GM12878 (cell line): Measurements from ENCODE around the gene MMEL1.

Experiments
- BACH1 ChIP-seq: fragments of 450-650 bp; IDR thresholded peaks from 2 replicates; pipeline ENCODE4 v1.6.1; 2017; ENCODE audit warnings: mild to moderate bottlenecking, borderline replicate concordance
- BCL11A ChIP-seq: IDR thresholded peaks from 2 replicates; pipeline ENCODE4 v1.6.1; 2011; ENCODE audit warnings: low read depth, low read length
- CREB1 ChIP-seq: IDR thresholded peaks from 2 replicates; pipeline ENCODE4 v1.6.1; 2012; ENCODE audit warnings: low read depth, mild to moderate bottlenecking, inconsistent platforms
- POLR2A ChIP-seq: IDR thresholded peaks from 2 replicates; pipeline ENCODE4 v1.6.1; 2011; ENCODE audit warnings: low read depth, mild to moderate bottlenecking, low read length
- TCF12 ChIP-seq: IDR thresholded peaks from 2 replicates; pipeline ENCODE4 v1.6.1; 2011; ENCODE audit warnings: low read depth, mild to moderate bottlenecking, low read length
- YBX1 ChIP-seq: fragments of 450-650 bp; IDR thresholded peaks from 2 replicates; pipeline ENCODE4 v1.6.1; 2016; ENCODE audit warnings: antibody characterized with exemption
- TF ChIP-seq, protein P1 (sequence below), 3 experiments: IDR thresholded peaks in 2 of 3; conservative IDR thresholded peaks in 1 of 3; 2 replicates each; pipeline ENCODE4 v1.5.1; 2011; ENCODE audit warnings: low read depth in 3 of 3, low read length in 3 of 3, mild to moderate bottlenecking in 3 of 3, control low read depth in 2 of 3, moderate library complexity in 2 of 3, inconsistent platforms in 1 of 3, mixed read lengths in 1 of 3; ENCODE audit not compliant: control insufficient read depth in 2 of 3, insufficient read depth in 1 of 3; ENCODE audit errors: extremely low read depth in 1 of 3

DNA sequence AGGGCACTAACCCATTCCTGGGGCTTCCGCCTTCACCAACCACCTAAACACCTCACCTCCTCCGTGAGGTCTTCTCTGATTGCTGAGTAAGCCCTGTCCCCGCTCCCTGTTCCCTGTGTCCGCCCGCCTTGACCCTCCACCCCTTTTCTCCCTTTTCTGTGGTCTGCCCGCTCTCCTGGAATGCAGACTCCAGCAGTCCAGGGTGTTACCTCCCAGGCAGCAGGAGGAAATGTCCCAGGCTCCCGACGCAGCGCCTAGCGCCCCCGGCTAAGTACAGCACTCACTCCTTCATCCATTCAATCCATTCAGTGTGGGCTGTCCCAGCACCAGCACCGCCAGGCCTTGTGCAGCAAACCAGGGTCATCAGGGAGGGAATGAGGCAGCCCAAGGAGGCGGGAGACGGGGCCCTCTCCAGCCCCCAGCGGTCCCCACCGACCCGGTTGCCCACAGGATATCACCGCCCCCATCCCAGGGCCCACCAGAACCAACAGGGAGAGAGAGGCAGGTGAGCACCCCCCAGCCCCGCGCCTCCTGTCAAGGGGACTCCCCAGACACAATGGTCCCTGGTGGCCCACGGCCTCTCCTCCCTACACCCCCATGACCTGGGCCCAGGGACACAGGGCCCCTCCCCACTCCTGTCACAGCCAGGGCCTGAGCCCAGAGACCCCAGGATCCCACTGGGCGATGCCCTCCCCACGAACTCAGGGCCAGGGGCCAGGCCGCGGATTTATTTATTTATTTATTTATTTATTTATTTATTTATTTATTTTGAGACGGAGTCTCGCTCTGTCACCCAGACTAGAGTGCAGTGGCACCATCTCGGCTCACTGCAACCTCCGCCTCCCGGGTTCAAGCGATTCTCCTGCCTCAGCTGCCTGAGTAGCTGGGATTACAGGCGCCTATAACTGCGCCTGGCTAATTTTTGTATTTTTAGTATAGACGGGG lies 66.4 kb downstream of the MMEL1 start:
- no peak for TF ChIP-seq YBX1
- no peak for TF ChIP-seq CREB1
- no peak for TF ChIP-seq BACH1
- TF ChIP-seq POLR2A, result 0 out of 2 replicates have a peak, but pooled peaks have one; percentile 35
- TF ChIP-seq, protein P1, sequence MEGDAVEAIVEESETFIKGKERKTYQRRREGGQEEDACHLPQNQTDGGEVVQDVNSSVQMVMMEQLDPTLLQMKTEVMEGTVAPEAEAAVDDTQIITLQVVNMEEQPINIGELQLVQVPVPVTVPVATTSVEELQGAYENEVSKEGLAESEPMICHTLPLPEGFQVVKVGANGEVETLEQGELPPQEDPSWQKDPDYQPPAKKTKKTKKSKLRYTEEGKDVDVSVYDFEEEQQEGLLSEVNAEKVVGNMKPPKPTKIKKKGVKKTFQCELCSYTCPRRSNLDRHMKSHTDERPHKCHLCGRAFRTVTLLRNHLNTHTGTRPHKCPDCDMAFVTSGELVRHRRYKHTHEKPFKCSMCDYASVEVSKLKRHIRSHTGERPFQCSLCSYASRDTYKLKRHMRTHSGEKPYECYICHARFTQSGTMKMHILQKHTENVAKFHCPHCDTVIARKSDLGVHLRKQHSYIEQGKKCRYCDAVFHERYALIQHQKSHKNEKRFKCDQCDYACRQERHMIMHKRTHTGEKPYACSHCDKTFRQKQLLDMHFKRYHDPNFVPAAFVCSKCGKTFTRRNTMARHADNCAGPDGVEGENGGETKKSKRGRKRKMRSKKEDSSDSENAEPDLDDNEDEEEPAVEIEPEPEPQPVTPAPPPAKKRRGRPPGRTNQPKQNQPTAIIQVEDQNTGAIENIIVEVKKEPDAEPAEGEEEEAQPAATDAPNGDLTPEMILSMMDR (IDR thresholded peaks at IDR 0.05 in 2 of 3, conservative IDR thresholded peaks at IDR 0.05 in 1 of 3; ENCODE audit: control insufficient read depth in 2 of 3, extremely low read depth in 1 of 3, insufficient read depth in 1 of 3, low read depth in 3 of 3, low read length in 3 of 3), result no peak
- no peak for TF ChIP-seq BCL11A
- TF ChIP-seq TCF12, result no peak
